H1 (cell line): ENCODE data around the gene ZNF709. TPM values are rescaled to one million over a fixed set of nuclear protein-coding genes. Genes with fewer than 3 reads are reported as not detected.
A peak's percentile ranks its signal among the peaks of the same experiment; 100 is the strongest.

Experiments
- CTCF ChIA-PET: fragments of 300-600 bp; sonication (Branson Sonifier 250); formaldehyde crosslinking; loops from one replicate; lab custom pipeline; 2021; ENCODE audit not compliant: partially characterized antibody; lab: Charles Lee
- POLR2A ChIA-PET: fragments of 300-600 bp; sonication (Branson Sonifier 250); formaldehyde crosslinking; loops from one replicate; lab custom pipeline; 2021; ENCODE audit warnings: inconsistent platforms; ENCODE audit not compliant: partially characterized antibody; lab: Charles Lee
- DNase-seq, 2 experiments: peaks; one replicate each; pipeline versions ENCODE4 v3.0.0 to v3.0.0-alpha.2; 2010 to 2022; ENCODE audit warnings: low spot score in 2 of 2, low read depth in 1 of 2, mixed read lengths in 1 of 2
- FAIRE-seq: peaks from 2 replicates; lab custom pipeline; 2011; peaks lifted over from hg19 to GRCh38; lab: Jason Lieb, UNC
- H2AFZ ChIP-seq: 2 replicates; pipeline ENCODE4 v1.8.1; 2012; ENCODE audit warnings: low read length, inconsistent platforms
- H2AK5ac ChIP-seq: 2 replicates; pipeline ENCODE4 v1.6.1; 2013; ENCODE audit warnings: low read depth, low read length
- H2BK120ac ChIP-seq: replicated peaks from 2 replicates; pipeline ENCODE3; 2013; ENCODE audit warnings: low read depth, low read length, inconsistent platforms
- H2BK12ac ChIP-seq: 2 replicates; pipeline ENCODE4 v1.6.1; 2013; ENCODE audit warnings: low read depth, low read length
- H2BK15ac ChIP-seq: 2 replicates; pipeline ENCODE4 v1.6.1; 2013; ENCODE audit warnings: low read length
- H2BK20ac ChIP-seq: 2 replicates; pipeline ENCODE4 v1.6.1; 2013; ENCODE audit warnings: low read length
- H2BK5ac ChIP-seq: 2 replicates; pipeline ENCODE4 v1.6.1; 2013; ENCODE audit warnings: low read depth, low read length
- H3K14ac ChIP-seq: 2 replicates; pipeline ENCODE4 v1.6.1; 2013; ENCODE audit warnings: inconsistent platforms; ENCODE audit not compliant: insufficient read length
- H3K18ac ChIP-seq: 2 replicates; pipeline ENCODE4 v1.6.1; 2013; ENCODE audit warnings: low read length; ENCODE audit errors: extremely low read depth
- H3K23ac ChIP-seq: 2 replicates; pipeline ENCODE4 v1.6.1; 2013; ENCODE audit warnings: inconsistent platforms; ENCODE audit not compliant: insufficient read length
- H3K23me2 ChIP-seq: 2 replicates; pipeline ENCODE4 v1.6.1; 2013; ENCODE audit warnings: low read depth, low read length
- H3K27ac ChIP-seq: 2 replicates; pipeline ENCODE4 v1.6.1; 2011; ENCODE audit warnings: low read depth, low read length, inconsistent platforms
- H3K27me3 ChIP-seq, 4 experiments: replicated peaks in 1 of 4; 1 replicate in 1 of 4; 2 replicates in 3 of 4; pipeline versions ENCODE4 v1.6.1 to v1.8.1; 2011 to 2013; ENCODE audit warnings: low read length in 3 of 4, mild to moderate bottlenecking in 3 of 4, inconsistent platforms in 2 of 4, mixed read lengths in 2 of 4, moderate library complexity in 1 of 4; ENCODE audit not compliant: control insufficient read depth in 3 of 4, insufficient read depth in 3 of 4; ENCODE audit errors: extremely low read depth in 1 of 4
- H3K36me3 ChIP-seq, 4 experiments: 2 replicates each; pipeline versions ENCODE4 v1.6.1 to v1.8.1; 2011 to 2013; ENCODE audit warnings: mild to moderate bottlenecking in 4 of 4, low read length in 3 of 4, moderate library complexity in 2 of 4, control low read depth in 1 of 4, inconsistent platforms in 1 of 4; ENCODE audit not compliant: insufficient read depth in 4 of 4, control insufficient read depth in 2 of 4
- H3K4ac ChIP-seq: replicated peaks from 2 replicates; pipeline ENCODE3; 2013; ENCODE audit warnings: low read length, low read depth, mixed read lengths, inconsistent platforms; ENCODE audit not compliant: insufficient read length
- H3K4me1 ChIP-seq, 4 experiments: replicated peaks in 1 of 4; 1 replicate in 1 of 4; 2 replicates in 3 of 4; pipeline versions ENCODE4 v1.6.1 to v1.8.1; 2011 to 2013; ENCODE audit warnings: low read length in 3 of 4, inconsistent platforms in 2 of 4, mixed read lengths in 1 of 4; ENCODE audit not compliant: insufficient read depth in 4 of 4, control insufficient read depth in 3 of 4
- H3K4me2 ChIP-seq, 2 experiments: 2 replicates each; pipeline versions ENCODE4 v1.6.1 to v1.8.1; 2011 to 2013; ENCODE audit warnings: low read depth in 2 of 2, low read length in 2 of 2, control low read depth in 1 of 2, inconsistent platforms in 1 of 2, mild to moderate bottlenecking in 1 of 2; ENCODE audit not compliant: insufficient read depth in 1 of 2
- H3K4me3 ChIP-seq, 4 experiments: fragments of 200-600, 300-600 bp in 1 of 4; sonication (generic), shearing (Covaris generic), sonication (Bioruptor Twin) in 1 of 4; 2 replicates each; pipeline versions ENCODE4 v1.5.1 to v1.8.1; 2011 to 2016; ENCODE audit warnings: low read length in 4 of 4, low read depth in 3 of 4, control low read depth in 2 of 4, inconsistent platforms in 2 of 4, mild to moderate bottlenecking in 2 of 4, mixed read lengths in 1 of 4, moderate library complexity in 1 of 4; ENCODE audit not compliant: insufficient read depth in 2 of 4; ENCODE audit errors: extremely low read depth in 1 of 4
- H3K56ac ChIP-seq: replicated peaks from 2 replicates; pipeline ENCODE3; 2013; ENCODE audit warnings: low read depth, mild to moderate bottlenecking, mixed read lengths, low read length, inconsistent platforms; ENCODE audit not compliant: insufficient read length
- H3K79me1 ChIP-seq: 2 replicates; pipeline ENCODE4 v1.6.1; 2013; ENCODE audit warnings: low read depth, low read length, control low read depth
- H3K79me2 ChIP-seq, 2 experiments: 2 replicates each; pipeline versions ENCODE4 v1.6.1 to v1.8.1; 2012 to 2013; ENCODE audit warnings: low read length in 2 of 2, mild to moderate bottlenecking in 2 of 2, inconsistent platforms in 1 of 2; ENCODE audit not compliant: insufficient read depth in 2 of 2, control insufficient read depth in 1 of 2
- H3K9ac ChIP-seq, 4 experiments: replicated peaks in 1 of 4; 1 replicate in 1 of 4; 2 replicates in 3 of 4; pipeline versions ENCODE4 v1.6.1 to v1.8.1; 2011 to 2013; ENCODE audit warnings: low read depth in 3 of 4, low read length in 3 of 4, control low read depth in 2 of 4, mild to moderate bottlenecking in 2 of 4, moderate library complexity in 2 of 4, inconsistent platforms in 1 of 4; ENCODE audit errors: extremely low read depth in 1 of 4
- H3K9me3 ChIP-seq, 2 experiments: 2 replicates each; pipeline versions ENCODE4 v1.6.1 to v1.8.1; 2012 to 2013; ENCODE audit warnings: mild to moderate bottlenecking in 2 of 2, moderate library complexity in 2 of 2, control low read depth in 1 of 2, inconsistent platforms in 1 of 2, low read depth in 1 of 2, low read length in 1 of 2, mixed read lengths in 1 of 2; ENCODE audit not compliant: insufficient read depth in 2 of 2
- H4K20me1 ChIP-seq, 2 experiments: replicated peaks in 1 of 2; 2 replicates each; pipeline versions ENCODE3 to v1.8.1; 2011 to 2013; ENCODE audit warnings: inconsistent platforms in 2 of 2, low read length in 2 of 2, mild to moderate bottlenecking in 1 of 2; ENCODE audit not compliant: insufficient read depth in 2 of 2, control insufficient read depth in 1 of 2
- H4K5ac ChIP-seq: 2 replicates; pipeline ENCODE4 v1.6.1; 2013; ENCODE audit warnings: low read length, low read depth, mixed read lengths, inconsistent platforms; ENCODE audit not compliant: insufficient read length
- H4K8ac ChIP-seq: 2 replicates; pipeline ENCODE4 v1.8.0; 2013; ENCODE audit warnings: mild to moderate bottlenecking, moderate library complexity, low read length, inconsistent platforms; ENCODE audit not compliant: insufficient read depth; ENCODE audit errors: extremely low read depth
- H4K91ac ChIP-seq: replicated peaks from 2 replicates; pipeline ENCODE3; 2013; ENCODE audit warnings: low read length, mixed read lengths, inconsistent platforms; ENCODE audit not compliant: insufficient read length
- CREB1 ChIP-seq: IDR thresholded peaks from 2 replicates; pipeline ENCODE4 v1.6.1; 2012; ENCODE audit warnings: inconsistent platforms
- ZNF274 ChIP-seq: IDR thresholded peaks from 2 replicates; pipeline ENCODE4 v1.7.0; 2012; ENCODE audit warnings: low read length, borderline replicate concordance; ENCODE audit errors: extremely low read depth
- WGBS, 2 experiments: shearing (Covaris generic) in 1 of 2; methylation state at CpG; one replicate each; pipeline versions ENCODE4 v1.1.6 to v1.1.7; 2013 to 2015; ENCODE audit warnings: low lambda C conversion rate in 2 of 2, mixed read lengths in 2 of 2, inconsistent platforms in 1 of 2, low coverage in 1 of 2, missing lambda C conversion rate in 1 of 2; ENCODE audit not compliant: insufficient replicate concordance in 2 of 2, insufficient coverage in 1 of 2, insufficient read length in 1 of 2; ENCODE audit errors: extremely low coverage in 1 of 2, missing lambda C conversion rate in 1 of 2; 5-methylcytosine and 5-hydroxymethylcytosine counted together
- polyA plus RNA-seq, 7 experiments: library from polyadenylated mRNA; depleted of rRNA in 3 of 7; stranded (reverse) in 5 of 7; unstranded in 2 of 7; fragments of >200 nt in 5 of 7; fragments of 200-250 nt in 2 of 7; gene quantifications; 1 replicate in 5 of 7; 2 replicates in 1 of 7; 4 replicates in 1 of 7; pipeline versions ENCODE4 v1.2.1 to v1.2.3, GENCODE V29; 2011 to 2013; ENCODE audit warnings: missing spikeins in 2 of 7, mixed read lengths in 2 of 7
- total RNA-seq: library from RNA; stranded (reverse); fragmentation: NEBNext Ultra II Directional; extraction: Animal tissue kit (Norgen Biotek cat#: 25700); gene quantifications from 2 replicates; pipeline ENCODE4 v1.2.1, GENCODE V29; 2021

The ZNF709 gene
- total and polyA plus RNA-seq, 2 of the 8 experiments (the other 6 are each of a cell fraction or from before 2014, with no cell fraction given), result 1.3 to 2.2 TPM

DNA sequence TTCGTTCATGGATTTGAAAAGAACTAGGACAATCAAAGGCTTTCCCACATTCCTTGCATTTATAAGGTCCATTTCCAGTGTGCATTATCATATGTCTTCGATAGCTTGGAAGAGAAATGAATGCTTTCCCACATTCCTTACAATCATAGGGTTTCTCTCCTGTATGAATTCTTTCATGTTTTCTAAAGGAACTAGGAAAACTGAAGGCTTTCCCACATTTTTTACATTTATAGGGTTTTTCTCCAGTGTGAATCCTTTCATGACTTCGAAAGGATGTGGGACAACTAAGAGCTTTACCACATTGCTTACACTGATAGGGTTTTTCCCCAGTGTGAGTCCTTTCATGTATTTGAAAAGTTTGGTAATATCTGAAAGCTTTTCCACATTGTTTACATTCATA, 19.8 kb downstream of the ZNF709 start:
- no peak overlapping the region for H2AFZ ChIP-seq
- H4K5ac ChIP-seq, result no peak overlapping the region
- H3K4me3 ChIP-seq, result no peak overlapping the region
- no peak overlapping the region for H3K18ac ChIP-seq
- no peaks in the 10 kb centered on the region for H4K20me1 ChIP-seq
- H4K8ac ChIP-seq, result no peak overlapping the region
- TF ChIP-seq ZNF274 (peak; percentile 64; the same call in 1 of the 2 replicates), CREB1 (no peak)
- no peak overlapping the region for H2BK5ac ChIP-seq
- FAIRE-seq (no peak), DNase-seq (no peak)
- no peaks in the 10 kb centered on the region for H3K79me2 ChIP-seq
- CTCF ChIA-PET, result no interaction called here
- WGBS, 2 experiments, result 97% methylated on average over 3 of the region's 3 CpGs; no CpG with 5 or more reads in 1 of the 2 experiments
- H3K27ac ChIP-seq, result no peak overlapping the region
- no peak overlapping the region for H3K9ac ChIP-seq
- H3K9me3 ChIP-seq, result peaks cover 48 to 61% of the 10 kb centered on the region in 2 experiments
- H2BK12ac ChIP-seq, result no peak overlapping the region
- no peak overlapping the region for H3K56ac ChIP-seq
- no peak overlapping the region for H3K23ac ChIP-seq
- no peak overlapping the region for H2BK15ac ChIP-seq
- H3K4ac ChIP-seq, result no peak overlapping the region
- H3K23me2 ChIP-seq, result no peaks in the 10 kb centered on the region
- H4K91ac ChIP-seq, result no peak overlapping the region
- H2BK20ac ChIP-seq, result no peak overlapping the region
- H3K79me1 ChIP-seq, result no peaks in the 10 kb centered on the region
- no peak overlapping the region for H2AK5ac ChIP-seq
- no peak overlapping the region for H3K14ac ChIP-seq
- H3K4me2 ChIP-seq, result no peak overlapping the region
- no peaks in the 10 kb centered on the region for H3K27me3 ChIP-seq
- H2BK120ac ChIP-seq, result no peak overlapping the region
- peaks cover 0 to 15% (median 0%) of the 10 kb centered on the region in 4 experiments; a peak in 3 of 8 replicates for H3K36me3 ChIP-seq
- H3K4me1 ChIP-seq, result no peaks in the 10 kb centered on the region
- POLR2A ChIA-PET, result interaction anchor here (0.5 to 0.7 kb wide), 2 partner anchors 154 to 169 kb away, joined by 3 to 4 read pairs; no protein-coding TSS in a partner anchor
